ENCODE results near the gene SBK3.
"Not testable (repeated sequence)": the region's sequence is repeated elsewhere in the genome, so short reads cannot be mapped to it uniquely, and the experiment has no call there.

The SBK3 gene

GRCh38 chr19:55508120-55508519, 37.2 kb downstream of the SBK3 start:
- no peak for DNase-seq

DNA sequence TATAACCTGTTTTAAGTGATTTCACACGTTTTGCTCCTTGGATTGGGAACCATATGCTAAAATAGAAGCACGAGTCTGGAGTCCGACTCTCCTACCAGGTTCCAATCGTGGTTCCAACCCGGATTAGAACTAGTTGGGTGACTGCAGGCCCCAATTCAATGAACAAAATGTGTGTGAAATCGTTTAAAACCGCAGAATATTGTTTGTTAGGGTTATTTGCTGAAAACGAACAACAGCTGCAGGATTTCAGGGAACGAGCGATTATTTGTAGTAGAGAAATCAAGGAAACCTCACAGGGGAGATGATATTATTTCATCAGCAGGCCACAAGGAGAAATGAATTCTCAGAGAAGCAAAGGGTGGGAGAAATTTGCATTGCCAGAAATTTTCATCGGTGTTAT, 40.4 kb downstream of the SBK3 start:
- no peak for DNase-seq

DNA sequence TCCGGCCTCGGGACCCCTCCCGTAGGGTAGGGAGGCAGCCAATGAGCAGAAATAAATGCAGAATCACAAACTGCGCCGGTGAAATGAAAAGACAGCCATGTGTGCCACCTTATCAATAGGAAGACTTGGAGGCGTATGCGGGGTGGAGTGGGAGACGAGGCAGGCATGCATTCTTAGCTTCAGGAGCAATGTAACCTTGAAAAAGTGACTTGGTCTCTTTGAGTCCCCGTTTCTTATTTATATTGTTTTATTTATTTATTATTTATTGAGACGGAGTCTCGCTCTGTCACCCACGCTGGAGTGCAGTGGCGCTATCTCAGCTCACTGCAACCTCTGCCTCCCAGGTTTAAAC, 41.1 kb downstream of the SBK3 start:
- no peak for DNase-seq

DNA sequence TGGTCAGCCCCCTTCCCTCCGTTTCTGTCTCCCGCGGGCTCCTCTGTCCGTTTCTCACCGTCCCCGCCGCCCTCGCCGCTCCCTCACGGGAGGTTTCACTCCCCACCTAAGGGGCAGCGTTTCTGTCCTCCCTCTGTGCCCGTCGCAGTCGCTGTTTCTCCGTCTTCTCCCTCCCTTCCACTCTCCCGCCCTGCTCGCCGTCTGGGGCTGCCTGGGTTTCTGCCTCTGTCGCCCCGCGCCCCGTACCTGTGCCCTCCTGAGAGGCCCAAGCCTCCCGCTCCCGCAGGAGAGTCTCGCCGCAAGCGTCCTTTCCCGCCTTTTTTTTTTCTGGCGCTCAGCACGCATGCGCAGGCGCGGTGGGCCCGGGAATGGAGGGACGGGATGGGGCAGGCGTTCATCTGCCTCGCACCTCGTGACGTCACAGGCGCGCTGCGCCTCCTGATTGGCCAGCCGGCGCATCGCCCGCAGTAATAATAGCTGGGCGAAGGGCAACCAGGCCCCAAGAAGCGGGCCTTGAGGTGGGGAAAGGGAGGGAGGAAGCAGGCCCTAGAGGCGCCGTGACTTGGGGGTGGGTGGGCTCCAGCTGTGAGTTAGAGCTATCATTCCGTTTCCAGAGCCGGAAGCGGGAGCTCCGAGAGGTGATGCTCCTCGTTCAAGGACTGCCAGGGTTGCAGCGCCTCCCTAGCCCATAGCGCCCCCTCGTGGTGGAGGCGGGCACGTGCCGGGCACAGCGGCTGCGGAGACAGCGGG, 41.7 kb downstream of the SBK3 start:
- peak; percentile 73 for DNase-seq

DNA sequence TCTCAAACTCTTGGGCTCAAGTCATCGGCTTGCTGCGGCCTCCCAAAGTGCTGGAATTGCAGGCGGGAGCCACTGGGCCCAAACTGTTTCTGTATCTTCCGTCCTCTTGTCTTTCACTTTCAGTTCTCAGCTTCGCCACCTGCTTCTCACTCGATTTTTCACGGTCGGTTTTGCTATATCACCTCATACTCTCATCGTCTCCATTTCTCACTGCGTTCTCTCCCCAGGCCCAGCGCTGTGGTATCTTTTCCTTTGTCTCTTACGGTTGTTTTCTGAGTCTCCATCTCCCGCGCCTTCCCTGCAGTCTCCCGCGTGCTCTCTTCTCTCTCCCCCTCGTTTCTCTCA, 42.2 kb downstream of the SBK3 start:
- no peak for DNase-seq

DNA sequence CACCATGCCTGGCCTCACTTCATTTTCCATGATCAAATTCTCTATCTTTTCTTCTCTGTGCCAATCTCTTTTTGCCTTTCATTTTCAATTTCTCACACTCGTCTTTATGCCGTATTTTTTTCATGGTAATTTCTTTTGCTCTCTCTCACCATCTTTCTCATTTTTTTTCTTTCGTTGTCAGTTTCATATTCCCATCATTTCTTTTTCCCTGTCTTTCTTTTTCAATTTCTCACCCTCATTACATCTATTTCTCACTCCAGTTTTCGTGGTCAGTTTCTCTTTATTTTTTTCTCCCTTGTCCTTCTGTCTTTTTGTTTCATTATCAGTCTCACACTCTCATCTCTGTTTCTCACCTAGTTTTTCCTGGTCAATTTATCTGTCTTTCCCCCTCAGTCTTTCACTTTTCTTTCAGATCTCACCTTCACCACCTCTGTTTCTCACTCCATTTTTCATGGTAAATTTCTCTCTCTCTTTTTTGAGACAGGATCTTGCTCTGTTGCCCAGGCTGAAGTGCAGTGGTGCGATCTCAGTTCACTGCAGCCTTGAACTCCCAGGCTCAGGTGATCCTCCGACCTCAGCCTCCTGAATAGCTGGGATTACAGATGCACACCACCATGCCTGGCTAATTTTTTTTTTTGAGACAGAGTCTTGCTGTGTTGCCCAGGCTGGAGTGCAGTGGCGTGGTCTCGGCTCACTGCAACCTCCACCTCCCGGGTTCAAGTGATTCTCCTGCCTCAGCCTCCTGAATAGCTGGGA, 43.0 kb downstream of the SBK3 start:
- DNase-seq: no peak

DNA sequence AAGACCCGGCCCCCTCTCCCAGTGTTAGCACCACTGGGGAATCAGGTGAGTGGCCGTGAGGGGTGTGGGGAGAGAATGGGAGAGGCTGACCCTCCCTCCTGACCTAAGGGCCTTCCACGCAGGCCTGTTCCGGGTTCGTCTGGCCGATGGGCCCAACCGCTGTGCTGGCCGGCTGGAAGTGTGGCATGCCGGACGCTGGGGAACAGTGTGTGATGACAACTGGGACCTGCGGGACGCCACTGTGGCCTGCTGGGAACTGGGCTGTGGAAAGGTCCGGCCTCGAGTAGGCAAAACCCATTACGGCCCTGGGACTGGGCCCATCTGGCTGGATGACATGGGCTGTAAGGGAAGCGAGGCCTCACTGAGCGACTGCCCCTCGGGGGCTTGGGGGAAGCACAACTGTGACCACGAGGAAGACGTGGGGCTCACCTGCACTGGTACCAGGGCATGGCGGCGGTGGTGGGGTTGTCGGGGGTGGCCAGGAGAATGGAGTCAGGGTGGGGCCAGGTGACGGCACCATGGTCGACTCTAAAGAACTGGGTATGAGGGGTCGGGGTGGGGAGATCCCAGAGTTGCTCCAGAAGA, 44.9 kb downstream of the SBK3 start:
- no peak for DNase-seq

GRCh38 chr19:55498246-55498840, 47.0 kb downstream of the SBK3 start:
- DNase-seq: no peak

- DNase-seq: no peak
Measured at GRCh38 chr19:55497763-55498162, 47.6 kb downstream of the SBK3 start.

DNA sequence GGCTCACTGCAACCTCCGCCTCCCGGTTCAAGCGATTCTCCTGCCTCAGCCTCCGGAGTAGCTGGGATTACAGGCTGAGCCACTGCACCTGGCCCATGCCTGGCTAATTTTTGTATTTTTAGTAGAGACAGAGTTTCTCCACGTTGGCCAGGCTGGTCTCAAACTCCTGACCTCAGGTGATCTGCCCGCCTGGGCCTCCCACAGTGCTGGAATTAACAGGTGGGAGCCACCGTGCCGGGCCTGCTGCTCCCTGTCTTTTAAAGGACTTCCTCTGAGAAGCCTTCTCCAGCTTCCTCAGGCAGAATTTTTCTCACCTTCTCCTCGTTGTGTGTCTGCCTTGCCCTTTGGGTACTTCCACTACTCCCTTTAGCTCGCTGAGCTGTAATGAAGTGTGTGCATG, 48.5 kb downstream of the SBK3 start:
- DNase-seq: not testable (repeated sequence)

- DNase-seq: no peak
Measured at GRCh38 chr19:55495646-55496349, 49.5 kb downstream of the SBK3 start.

GRCh38 chr19:55494172-55494761, 51.1 kb downstream of the SBK3 start:
- no peak for DNase-seq

- DNase-seq: no peak
Measured at GRCh38 chr19:55493645-55494171, 51.6 kb downstream of the SBK3 start.

- peak; percentile 29 for DNase-seq
Measured at GRCh38 chr19:55493052-55493644, 52.2 kb downstream of the SBK3 start.

DNA sequence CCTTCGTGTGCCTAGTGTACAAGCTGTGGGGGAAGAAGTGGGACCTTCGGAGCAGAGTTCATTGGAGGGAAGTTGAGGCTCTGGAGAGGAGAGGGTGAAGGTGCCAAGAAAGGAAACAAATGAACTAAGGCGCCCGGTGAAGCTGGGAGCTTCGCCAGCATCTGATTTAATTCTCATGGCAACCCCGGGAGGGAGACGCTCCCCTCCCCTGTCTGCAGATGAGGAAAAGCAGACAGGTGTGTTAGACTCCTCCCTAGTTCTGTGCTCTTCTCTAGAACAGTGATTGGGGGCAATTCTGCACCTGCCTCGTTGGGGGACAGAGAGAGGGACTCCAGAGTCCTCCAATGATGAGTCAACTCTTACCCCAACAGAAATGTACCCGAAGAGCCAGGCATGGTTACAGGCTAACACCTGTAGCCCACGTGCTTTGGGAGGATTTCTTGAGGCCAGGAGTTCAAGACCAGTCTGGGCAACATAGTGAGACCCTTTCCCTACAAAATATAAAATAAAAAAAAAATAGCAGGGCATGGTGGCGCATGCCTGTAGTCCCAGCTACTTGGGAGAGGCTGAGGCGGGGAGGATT, 52.9 kb downstream of the SBK3 start:
- DNase-seq: no peak

DNA sequence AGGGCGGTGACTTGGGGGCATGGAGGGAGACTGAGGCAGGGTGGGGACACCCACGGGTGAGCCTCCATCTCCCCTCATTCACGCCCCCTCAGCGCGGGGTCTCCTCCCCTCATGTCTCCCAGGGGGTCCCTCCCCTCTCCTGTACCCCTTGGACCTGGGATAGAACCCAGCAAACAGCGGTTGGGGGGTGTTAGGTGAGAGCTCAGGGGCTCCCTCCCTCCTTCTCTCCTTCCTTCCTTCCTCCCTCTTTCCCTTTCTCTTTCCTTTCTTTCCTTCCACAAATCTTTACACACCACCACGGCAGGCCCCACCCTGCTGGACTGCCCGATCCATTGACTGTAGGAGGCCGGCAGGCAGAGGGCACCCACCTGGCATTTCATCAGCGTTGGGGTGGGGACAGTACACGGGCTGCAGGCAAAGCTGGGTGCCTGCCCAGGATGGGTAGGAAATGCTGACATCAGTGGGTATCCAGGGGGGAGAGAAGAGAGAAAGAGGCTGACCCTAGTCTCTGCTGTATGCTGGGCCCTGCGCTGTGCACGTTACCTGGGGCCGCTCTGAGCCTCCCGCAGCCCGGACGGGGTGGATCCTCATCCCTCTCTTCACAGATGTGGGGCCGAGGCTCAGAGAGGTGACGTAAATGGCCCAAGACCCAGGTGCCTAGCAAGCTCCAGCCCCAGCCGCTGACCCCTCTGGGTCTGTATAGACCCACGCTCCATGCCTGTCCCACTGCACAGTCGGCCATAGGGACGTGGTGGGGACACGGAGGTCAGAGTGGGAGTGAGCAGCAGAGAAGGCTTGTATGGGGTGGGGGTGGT, 53.6 kb downstream of the SBK3 start:
- DNase-seq: no peak
